ENCODE data around the gene GKAP1. TPM values are rescaled to one million over a fixed set of nuclear protein-coding genes. Genes with fewer than 3 reads are reported as not detected.

Gene GKAP1
- total RNA-seq, 1 experiment from 2014 or later = 0.86 TPM

GRCh38 chr9:83698976-83699585, 118.5 kb downstream of the GKAP1 start:
- H3K27me3 ChIP-seq (replicated peaks; ENCODE audit: control insufficient read depth, insufficient read depth, low read length) = no peaks in the 10 kb centered on the region
- H3K4me3 ChIP-seq (ENCODE audit: low read depth, low read length) = no peak overlapping the region
- no peak overlapping the region for H3K4me3 Mint-ChIP-seq (ENCODE audit: unreplicated experiment)
- intact Hi-C loops (cut with micrococcal nuclease; ENCODE audit: unreplicated experiment) = no loop called here
- H3K4me1 Mint-ChIP-seq (ENCODE audit: low read depth, unreplicated experiment) = no peaks in the 10 kb centered on the region
- TF ChIP-seq, protein P1, sequence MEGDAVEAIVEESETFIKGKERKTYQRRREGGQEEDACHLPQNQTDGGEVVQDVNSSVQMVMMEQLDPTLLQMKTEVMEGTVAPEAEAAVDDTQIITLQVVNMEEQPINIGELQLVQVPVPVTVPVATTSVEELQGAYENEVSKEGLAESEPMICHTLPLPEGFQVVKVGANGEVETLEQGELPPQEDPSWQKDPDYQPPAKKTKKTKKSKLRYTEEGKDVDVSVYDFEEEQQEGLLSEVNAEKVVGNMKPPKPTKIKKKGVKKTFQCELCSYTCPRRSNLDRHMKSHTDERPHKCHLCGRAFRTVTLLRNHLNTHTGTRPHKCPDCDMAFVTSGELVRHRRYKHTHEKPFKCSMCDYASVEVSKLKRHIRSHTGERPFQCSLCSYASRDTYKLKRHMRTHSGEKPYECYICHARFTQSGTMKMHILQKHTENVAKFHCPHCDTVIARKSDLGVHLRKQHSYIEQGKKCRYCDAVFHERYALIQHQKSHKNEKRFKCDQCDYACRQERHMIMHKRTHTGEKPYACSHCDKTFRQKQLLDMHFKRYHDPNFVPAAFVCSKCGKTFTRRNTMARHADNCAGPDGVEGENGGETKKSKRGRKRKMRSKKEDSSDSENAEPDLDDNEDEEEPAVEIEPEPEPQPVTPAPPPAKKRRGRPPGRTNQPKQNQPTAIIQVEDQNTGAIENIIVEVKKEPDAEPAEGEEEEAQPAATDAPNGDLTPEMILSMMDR (IDR thresholded peaks at IDR 0.05; ENCODE audit: insufficient read depth in 1 of 2, low read depth in 1 of 2, low read length in 1 of 2, severe bottlenecking in 1 of 2, unreplicated experiment in 1 of 2) = no peak
- no TSS peak for BruUV-seq (replicated peaks)
- H3K36me3 Mint-ChIP-seq (ENCODE audit: insufficient read depth, unreplicated experiment) = peaks cover 12% of the 10 kb centered on the region
- ChIA-PET CTCF (no interaction called here), POLR2A (no interaction called here)
- H3K27me3 Mint-ChIP-seq (ENCODE audit: insufficient read depth, unreplicated experiment) = no peaks in the 10 kb centered on the region
- no peak overlapping the region for H3K27ac Mint-ChIP-seq (ENCODE audit: unreplicated experiment)
- no peaks in the 10 kb centered on the region for H3K9me3 ChIP-seq
- no peaks in the 10 kb centered on the region for H3K36me3 ChIP-seq (ENCODE audit: control insufficient read depth, insufficient read depth, low read length)
- no peaks in the 10 kb centered on the region for H3K4me1 ChIP-seq
- H3K9me3 Mint-ChIP-seq (ENCODE audit: unreplicated experiment) = no peaks in the 10 kb centered on the region
- no peak for DNase-seq

DNA sequence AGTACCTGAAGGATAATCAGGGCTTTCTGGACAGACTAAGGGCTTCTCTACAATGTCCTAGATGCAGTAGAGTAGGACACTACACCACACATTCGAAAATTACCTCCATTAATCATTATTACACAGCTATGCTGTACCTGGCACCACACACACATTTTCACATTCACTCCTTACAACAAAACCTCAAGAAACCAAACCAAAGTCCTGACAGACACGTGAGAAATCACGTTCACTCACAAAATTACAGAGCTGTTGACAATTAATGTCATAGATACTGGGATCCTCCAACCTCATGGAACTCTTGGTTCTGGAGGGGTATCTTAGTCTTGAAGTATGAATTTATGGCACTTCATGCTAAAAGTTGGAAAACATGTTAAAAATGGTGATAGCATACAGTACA, 126.1 kb downstream of the GKAP1 start:
- TF ChIP-seq, protein P1 (IDR thresholded peaks at IDR 0.05; ENCODE audit: insufficient read depth in 1 of 2, low read depth in 1 of 2, low read length in 1 of 2, severe bottlenecking in 1 of 2, unreplicated experiment in 1 of 2) = no peak
- Mint-ChIP-seq H3K27ac (ENCODE audit: unreplicated experiment) (no peak overlapping the region), H3K4me3 (ENCODE audit: unreplicated experiment) (no peak overlapping the region), H3K36me3 (ENCODE audit: insufficient read depth, unreplicated experiment) (peaks cover 2% of the 10 kb centered on the region), H3K27me3 (ENCODE audit: insufficient read depth, unreplicated experiment) (no peaks in the 10 kb centered on the region), H3K4me1 (ENCODE audit: low read depth, unreplicated experiment) (no peaks in the 10 kb centered on the region), H3K9me3 (ENCODE audit: unreplicated experiment) (no peaks in the 10 kb centered on the region)
- no peak for DNase-seq
- no peaks in the 10 kb centered on the region for H3K27me3 ChIP-seq (replicated peaks; ENCODE audit: control insufficient read depth, insufficient read depth, low read length)
- POLR2A ChIA-PET = no interaction called here
- no peak overlapping the region for H3K4me3 ChIP-seq (ENCODE audit: low read depth, low read length)
- BruUV-seq (replicated peaks) = no TSS peak
- H3K9me3 ChIP-seq = no peaks in the 10 kb centered on the region
- no peaks in the 10 kb centered on the region for H3K4me1 ChIP-seq
- CTCF ChIA-PET = no interaction called here
- intact Hi-C loops (cut with micrococcal nuclease; ENCODE audit: unreplicated experiment) = no loop called here
- H3K36me3 ChIP-seq (ENCODE audit: control insufficient read depth, insufficient read depth, low read length) = no peaks in the 10 kb centered on the region

Other genes starting within 250 kb of the GKAP1 start
- 4.3 and 5.1 TPM in 2 replicates for gene IDNK, start 194.6 kb downstream of the GKAP1 start, total RNA-seq (2022)
- 56.0 and 56.3 TPM in 2 replicates for gene UBQLN1, start 109.8 kb downstream of the GKAP1 start, total RNA-seq (2022)
- 1.8 and 2.0 TPM in 2 replicates for gene KIF27, start 103.7 kb upstream of the GKAP1 start, total RNA-seq (2022)
- 476 and 485 TPM in 2 replicates for gene HNRNPK, start 162.4 kb upstream of the GKAP1 start, total RNA-seq (2022)
- 10.2 and 10.8 TPM in 2 replicates for gene RMI1, start 163.0 kb upstream of the GKAP1 start, total RNA-seq (2022)